Neural progenitor cell (in vitro differentiated cells): ENCODE measurements around the gene LRRC4B. TPM values are rescaled to one million over a fixed set of nuclear protein-coding genes. Genes with fewer than 3 reads are reported as not detected.

Experiments used
- DNase-seq: peaks from one replicate; pipeline ENCODE4 v3.0.0-alpha.2; 2016; ENCODE audit warnings: low spot score
- H2AFZ ChIP-seq: fragments of 200-600 bp; sonication (generic); replicated peaks from 2 replicates; pipeline ENCODE4 v1.6.1; 2016; ENCODE audit warnings: antibody characterized with exemption
- H3F3A ChIP-seq: fragments of 200-600 bp; sonication (generic); 2 replicates; pipeline ENCODE4 v1.6.1; 2016; ENCODE audit warnings: antibody characterized with exemption, low read depth
- H3K27ac ChIP-seq: fragments of 200-600 bp; sonication (generic); 2 replicates; pipeline ENCODE4 v1.5.1; 2016; ENCODE audit warnings: mild to moderate bottlenecking
- H3K27me3 ChIP-seq: fragments of 200-600 bp; sonication (generic); 2 replicates; pipeline ENCODE4 v1.6.1; 2016; ENCODE audit warnings: mild to moderate bottlenecking, moderate library complexity
- H3K36me3 ChIP-seq: fragments of 200-600 bp; sonication (generic); 2 replicates; pipeline ENCODE4 v1.5.1; 2016
- H3K4me1 ChIP-seq: fragments of 200-600 bp; sonication (generic); 2 replicates; pipeline ENCODE4 v1.6.1; 2016; ENCODE audit warnings: mixed run types
- H3K4me2 ChIP-seq: fragments of 200-600 bp; sonication (generic); 2 replicates; pipeline ENCODE4 v1.6.1; 2016
- H3K4me3 ChIP-seq: fragments of 200-600 bp; sonication (generic); 2 replicates; pipeline ENCODE4 v1.5.1; 2016
- H3K79me2 ChIP-seq: fragments of 200-600 bp; sonication (generic); 2 replicates; pipeline ENCODE4 v1.6.1; 2016; ENCODE audit warnings: low read depth
- H3K9ac ChIP-seq: fragments of 200-600 bp; sonication (generic); 2 replicates; pipeline ENCODE4 v1.6.1; 2016
- H3K9me3 ChIP-seq: fragments of 200-600 bp; sonication (generic); 2 replicates; pipeline ENCODE4 v1.5.1; 2016; ENCODE audit warnings: low read depth
- H4K20me1 ChIP-seq: fragments of 200-600 bp; sonication (generic); 2 replicates; pipeline ENCODE4 v1.6.1; 2016; ENCODE audit warnings: low read depth
- H3K27ac Mint-ChIP-seq: 3 replicates; pipeline ENCODE4 v1.8.0; 2021; ENCODE audit warnings: mixed read lengths
- H3K27me3 Mint-ChIP-seq: 2 replicates; pipeline ENCODE4 v1.8.0; 2022; ENCODE audit warnings: low read depth, mild to moderate bottlenecking, inconsistent platforms, moderate library complexity, mixed read lengths; ENCODE audit not compliant: insufficient read depth
- H3K36me3 Mint-ChIP-seq: 3 replicates; pipeline ENCODE4 v1.8.0; 2021; ENCODE audit warnings: mixed read lengths
- H3K4me1 Mint-ChIP-seq: 3 replicates; pipeline ENCODE4 v1.8.0; 2021; ENCODE audit warnings: mixed read lengths
- H3K4me3 Mint-ChIP-seq: 3 replicates; pipeline ENCODE4 v1.8.0; 2021; ENCODE audit warnings: mild to moderate bottlenecking, moderate library complexity, mixed read lengths
- H3K9me3 Mint-ChIP-seq: 3 replicates; pipeline ENCODE4 v1.8.0; 2020; ENCODE audit warnings: mixed read lengths
- CTCF ChIP-seq: fragments of 200-600 bp; sonication (generic); IDR thresholded peaks from 2 replicates; pipeline ENCODE4 v1.5.1; 2017; ENCODE audit warnings: antibody characterized with exemption, mild to moderate bottlenecking
- EZH2 ChIP-seq: fragments of 200-600 bp; sonication (generic); IDR thresholded peaks from 2 replicates; pipeline ENCODE4 v1.6.1; 2017; ENCODE audit warnings: antibody characterized with exemption, mild to moderate bottlenecking, moderate library complexity
- EZH2phosphoT487 ChIP-seq: fragments of 200-600 bp; sonication (generic); IDR thresholded peaks from 2 replicates; pipeline ENCODE4 v1.6.1; 2017; ENCODE audit warnings: antibody characterized with exemption
- total RNA-seq: library from RNA; depleted of rRNA; stranded (reverse); fragments of >200 nt; gene quantifications from 2 replicates; pipeline ENCODE4 v1.2.3, GENCODE V29; 2015; ENCODE audit warnings: low replicate concordance

The LRRC4B gene
- total RNA-seq, 1 donor from 2014 or later = 12.0 TPM

- peak overlapping the region; percentile 35 for H3K4me3 Mint-ChIP-seq
- peak overlapping the region; percentile 53 for H3K4me3 ChIP-seq
- peaks cover 65% of the 10 kb centered on the region for H3K4me1 Mint-ChIP-seq
- peaks cover 6% of the 10 kb centered on the region for H3K4me1 ChIP-seq
- peaks cover 2% of the 10 kb centered on the region for H3K36me3 Mint-ChIP-seq
- DNase-seq = peak; percentile 72
- H3K9me3 Mint-ChIP-seq = no peaks in the 10 kb centered on the region
- H3K27me3 Mint-ChIP-seq = peaks cover 5% of the 10 kb centered on the region
- peak overlapping the region; percentile 80 for H3K4me2 ChIP-seq
- H2AFZ ChIP-seq = no peak overlapping the region
- H3K9me3 ChIP-seq = no peaks in the 10 kb centered on the region
- TF ChIP-seq EZH2 (no peak), EZH2phosphoT487 (no peak), CTCF (no peak)
- no peak overlapping the region for H3K27ac ChIP-seq
- no peak overlapping the region for H3K27ac Mint-ChIP-seq
- peaks cover 69% of the 10 kb centered on the region for H4K20me1 ChIP-seq
- H3K79me2 ChIP-seq = peaks cover 4% of the 10 kb centered on the region
- H3K27me3 ChIP-seq = peaks cover 88% of the 10 kb centered on the region
- H3F3A ChIP-seq = peaks cover 14% of the 10 kb centered on the region
- no peaks in the 10 kb centered on the region for H3K36me3 ChIP-seq
- no peak overlapping the region for H3K9ac ChIP-seq
Measured at GRCh38 chr19:50555450-50556281, 12.6 kb downstream of the LRRC4B start.

- Mint-ChIP-seq H3K36me3 (peaks cover 2% of the 10 kb centered on the region), H3K9me3 (no peaks in the 10 kb centered on the region), H3K4me1 (peaks cover 66% of the 10 kb centered on the region), H3K27ac (no peak overlapping the region), H3K4me3 (peak overlapping the region; percentile 30), H3K27me3 (peaks cover 5% of the 10 kb centered on the region)
- H4K20me1 ChIP-seq = peaks cover 66% of the 10 kb centered on the region
- no peak overlapping the region for H3K4me3 ChIP-seq
- DNase-seq = no peak
- H3K9me3 ChIP-seq = no peaks in the 10 kb centered on the region
- H3F3A ChIP-seq = peaks cover 14% of the 10 kb centered on the region
- TF ChIP-seq EZH2 (no peak), CTCF (no peak), EZH2phosphoT487 (no peak)
- no peak overlapping the region for H3K4me2 ChIP-seq
- no peak overlapping the region for H3K9ac ChIP-seq
- no peak overlapping the region for H3K27ac ChIP-seq
- H2AFZ ChIP-seq = no peak overlapping the region
- no peaks in the 10 kb centered on the region for H3K36me3 ChIP-seq
- H3K27me3 ChIP-seq = peaks cover 88% of the 10 kb centered on the region
- H3K79me2 ChIP-seq = peaks cover 4% of the 10 kb centered on the region
- H3K4me1 ChIP-seq = peaks cover 7% of the 10 kb centered on the region
Measured at GRCh38 chr19:50555033-50555432, 13.2 kb downstream of the LRRC4B start.

- Histone ChIP-seq H3K4me1 (peaks cover 7% of the 10 kb centered on the region), H3K9ac (no peak overlapping the region), H3K4me2 (no peak overlapping the region), H3F3A (peaks cover 14% of the 10 kb centered on the region), H3K27ac (no peak overlapping the region), H3K36me3 (no peaks in the 10 kb centered on the region), H3K4me3 (no peak overlapping the region), H3K9me3 (no peaks in the 10 kb centered on the region), H3K27me3 (peaks cover 88% of the 10 kb centered on the region), H4K20me1 (peaks cover 68% of the 10 kb centered on the region), H2AFZ (no peak overlapping the region), H3K79me2 (peaks cover 4% of the 10 kb centered on the region)
- no peak for DNase-seq
- Mint-ChIP-seq H3K9me3 (no peaks in the 10 kb centered on the region), H3K4me1 (peaks cover 60% of the 10 kb centered on the region), H3K4me3 (peak overlapping the region; percentile 32), H3K36me3 (no peaks in the 10 kb centered on the region), H3K27me3 (peaks cover 7% of the 10 kb centered on the region), H3K27ac (no peak overlapping the region)
- TF ChIP-seq EZH2phosphoT487 = no peak
- no peak for TF ChIP-seq CTCF
- no peak for TF ChIP-seq EZH2
Measured at GRCh38 chr19:50554212-50554611, 14.0 kb downstream of the LRRC4B start.
